Measurements from ENCODE around the gene ZNF235.
"Not testable (repeated sequence)": the region's sequence is repeated elsewhere in the genome, so short reads cannot be mapped to it uniquely, and the experiment has no call there.

ZNF235 gene

DNA sequence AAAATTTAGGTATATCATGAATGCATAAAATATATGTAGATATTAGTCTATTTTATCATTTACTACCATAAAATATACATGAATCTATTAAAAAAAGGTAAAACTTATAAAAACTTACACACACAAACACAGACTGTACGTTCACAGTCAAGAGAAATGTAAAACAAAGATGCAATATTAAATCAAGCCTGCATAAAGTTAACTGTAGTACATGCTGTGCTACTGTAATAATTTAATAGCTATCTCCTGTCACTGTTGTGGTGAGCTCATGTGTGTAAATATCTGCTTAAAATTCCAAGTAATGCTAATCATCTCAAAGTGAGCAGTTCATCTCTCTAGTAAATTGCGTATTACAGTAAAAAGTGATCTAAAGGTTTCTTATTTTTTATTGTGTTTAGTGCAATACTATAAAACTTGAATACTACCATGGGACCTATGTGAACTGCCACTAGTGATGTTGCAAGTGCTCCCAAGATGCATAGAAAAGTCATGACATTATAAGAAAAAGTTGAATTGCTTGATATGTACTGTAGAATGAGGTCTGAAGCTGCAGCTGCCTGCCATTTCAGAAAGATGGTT, 45.9 kb downstream of the ZNF235 start:
- no peak overlapping the region for H3K4me3 ChIP-seq (ENCODE audit: low read length)
- TF ChIP-seq, protein P1, sequence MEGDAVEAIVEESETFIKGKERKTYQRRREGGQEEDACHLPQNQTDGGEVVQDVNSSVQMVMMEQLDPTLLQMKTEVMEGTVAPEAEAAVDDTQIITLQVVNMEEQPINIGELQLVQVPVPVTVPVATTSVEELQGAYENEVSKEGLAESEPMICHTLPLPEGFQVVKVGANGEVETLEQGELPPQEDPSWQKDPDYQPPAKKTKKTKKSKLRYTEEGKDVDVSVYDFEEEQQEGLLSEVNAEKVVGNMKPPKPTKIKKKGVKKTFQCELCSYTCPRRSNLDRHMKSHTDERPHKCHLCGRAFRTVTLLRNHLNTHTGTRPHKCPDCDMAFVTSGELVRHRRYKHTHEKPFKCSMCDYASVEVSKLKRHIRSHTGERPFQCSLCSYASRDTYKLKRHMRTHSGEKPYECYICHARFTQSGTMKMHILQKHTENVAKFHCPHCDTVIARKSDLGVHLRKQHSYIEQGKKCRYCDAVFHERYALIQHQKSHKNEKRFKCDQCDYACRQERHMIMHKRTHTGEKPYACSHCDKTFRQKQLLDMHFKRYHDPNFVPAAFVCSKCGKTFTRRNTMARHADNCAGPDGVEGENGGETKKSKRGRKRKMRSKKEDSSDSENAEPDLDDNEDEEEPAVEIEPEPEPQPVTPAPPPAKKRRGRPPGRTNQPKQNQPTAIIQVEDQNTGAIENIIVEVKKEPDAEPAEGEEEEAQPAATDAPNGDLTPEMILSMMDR (IDR thresholded peaks at IDR 0.05; ENCODE audit: insufficient read depth, low read depth, low read length, missing control alignments) = no peak
- DNase-seq (ENCODE audit: low read depth) = no peak

DNA sequence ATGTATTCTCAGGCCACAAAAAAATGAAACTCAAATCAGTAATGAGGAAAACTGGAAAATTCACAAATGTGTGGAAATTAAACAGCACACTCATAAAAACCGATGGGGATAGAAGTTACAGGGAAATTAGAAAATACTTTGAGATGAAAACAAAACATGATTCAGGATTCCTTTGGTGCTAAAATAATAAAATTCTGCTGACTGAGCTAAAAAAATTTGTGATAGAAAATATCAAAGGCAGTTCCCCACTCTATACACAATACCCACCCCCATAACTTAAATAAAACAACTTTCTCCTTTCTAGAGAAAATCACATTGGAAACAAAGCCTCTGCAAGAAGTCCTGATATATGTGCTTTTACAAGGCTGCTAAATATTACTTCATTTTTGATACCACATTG, 46.7 kb downstream of the ZNF235 start:
- no peak for DNase-seq (ENCODE audit: low read depth)

DNA sequence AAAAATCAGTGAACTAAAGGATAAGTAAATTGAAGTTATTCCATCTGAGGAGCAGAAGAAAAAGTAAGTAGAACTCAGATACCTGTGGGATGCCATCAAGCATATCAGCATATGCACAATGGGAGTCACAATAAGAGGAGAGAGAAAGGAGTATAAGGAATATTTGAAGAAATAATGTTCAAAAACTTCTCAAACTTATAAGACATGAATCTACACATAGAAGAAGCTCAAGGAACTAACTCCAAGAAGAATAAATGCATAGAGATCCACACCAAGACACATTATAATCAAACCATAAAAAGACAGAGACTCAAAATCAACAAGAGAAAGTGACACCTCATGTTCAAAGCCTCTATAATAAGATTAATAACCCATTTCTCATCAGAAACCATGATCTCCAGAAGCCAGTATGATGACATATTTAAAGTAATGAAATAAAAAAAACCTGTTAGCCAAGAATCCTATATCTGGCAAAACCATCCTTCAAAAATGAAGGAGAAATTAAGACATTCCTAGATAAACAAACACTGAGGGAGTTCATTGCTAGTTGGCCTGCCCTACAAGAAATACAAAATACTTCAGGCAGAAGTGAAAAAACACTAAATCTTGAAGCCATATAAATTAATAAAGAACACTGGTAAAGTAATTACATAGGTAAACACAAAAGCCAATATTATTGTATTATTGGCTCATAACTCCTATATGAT, 49.0 kb downstream of the ZNF235 start:
- TF ChIP-seq, protein P1 (IDR thresholded peaks at IDR 0.05; ENCODE audit: insufficient read depth, low read depth, low read length, missing control alignments) = no peak
- DNase-seq (ENCODE audit: low read depth) = no peak
- no peak overlapping the region for H3K4me3 ChIP-seq (ENCODE audit: low read length)

More for the DNA sequence above, 46.7 kb downstream of the ZNF235 start:
- TF ChIP-seq, protein P1 (IDR thresholded peaks at IDR 0.05; ENCODE audit: insufficient read depth, low read depth, low read length, missing control alignments) = no peak
- H3K4me3 ChIP-seq (ENCODE audit: low read length) = no peak overlapping the region

DNA sequence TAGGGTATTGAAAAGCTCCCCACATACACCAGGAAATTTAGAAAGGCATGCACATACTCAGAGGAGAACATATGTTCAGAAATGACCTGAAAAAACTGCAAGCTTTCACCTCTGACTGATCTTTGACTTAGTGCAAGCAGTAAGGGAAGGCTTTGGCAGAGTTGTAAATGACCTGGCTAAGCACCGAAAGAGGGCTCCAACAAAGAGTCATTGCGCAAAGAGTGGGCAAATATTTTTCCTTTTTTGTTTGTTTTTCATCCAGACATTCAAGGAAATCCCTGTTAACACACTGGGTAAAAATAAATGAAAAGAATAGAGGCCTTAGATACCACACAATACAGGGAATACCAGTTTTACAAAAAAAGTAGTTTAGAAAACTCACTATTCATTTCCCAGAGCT, 50.3 kb downstream of the ZNF235 start:
- no peak for DNase-seq (ENCODE audit: low read depth)
- TF ChIP-seq, protein P1 (IDR thresholded peaks at IDR 0.05; ENCODE audit: insufficient read depth, low read depth, low read length, missing control alignments) = no peak
- no peak overlapping the region for H3K4me3 ChIP-seq (ENCODE audit: low read length)

DNA sequence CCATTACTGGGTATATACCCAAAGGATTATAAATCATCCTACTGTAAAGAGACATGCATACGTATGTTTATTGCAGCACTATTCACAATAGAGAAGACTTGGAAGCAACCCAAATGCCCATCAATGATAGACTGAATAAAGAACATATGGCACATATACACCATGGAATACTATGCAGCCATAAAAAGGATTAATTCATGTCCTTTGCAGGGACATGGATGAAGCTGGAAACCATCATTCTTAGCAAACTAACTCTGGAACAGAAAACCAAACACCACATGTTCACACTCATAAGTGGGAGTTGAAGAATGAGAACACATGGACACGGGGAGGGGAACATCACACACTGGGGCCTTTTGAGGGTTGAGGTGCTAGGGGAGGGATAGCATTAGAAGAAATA, 51.4 kb downstream of the ZNF235 start:
- not testable (repeated sequence) for DNase-seq (ENCODE audit: low read depth); H3K4me3 ChIP-seq (ENCODE audit: low read length)

DNA sequence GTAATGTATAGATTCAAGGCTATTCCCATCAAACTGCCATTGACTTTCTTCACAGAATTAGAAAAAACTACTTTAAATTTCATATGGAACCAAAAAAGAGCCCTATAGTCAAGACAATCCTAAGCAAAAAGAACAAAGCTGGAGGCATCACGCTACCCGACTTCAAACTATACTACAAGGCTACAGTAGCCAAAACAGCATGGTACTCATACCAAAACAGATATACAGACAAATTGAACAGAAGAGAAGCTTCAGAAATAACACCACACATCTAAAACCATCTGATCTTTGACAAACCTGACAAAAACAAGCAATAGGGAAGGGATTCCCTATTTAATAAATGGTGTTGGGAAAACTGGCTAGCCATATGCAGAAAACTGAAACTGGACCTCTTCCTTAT, 52.5 kb downstream of the ZNF235 start:
- H3K4me3 ChIP-seq (ENCODE audit: low read length); DNase-seq (ENCODE audit: low read depth): not testable (repeated sequence)

DNA sequence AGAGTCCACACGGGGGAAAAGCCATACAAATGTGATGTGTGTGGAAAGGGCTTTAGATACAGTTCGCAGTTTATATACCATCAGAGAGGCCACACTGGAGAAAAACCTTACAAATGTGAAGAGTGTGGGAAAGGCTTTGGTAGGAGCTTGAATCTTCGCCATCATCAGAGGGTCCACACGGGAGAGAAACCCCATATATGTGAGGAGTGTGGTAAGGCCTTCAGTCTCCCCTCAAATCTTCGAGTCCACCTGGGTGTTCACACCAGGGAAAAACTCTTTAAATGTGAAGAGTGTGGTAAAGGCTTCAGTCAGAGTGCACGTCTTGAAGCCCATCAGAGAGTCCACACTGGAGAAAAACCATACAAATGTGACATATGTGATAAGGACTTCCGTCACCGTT, 68.4 kb downstream of the ZNF235 start:
- DNase-seq (ENCODE audit: low read depth) = no peak
- TF ChIP-seq, protein P1 (IDR thresholded peaks at IDR 0.05; ENCODE audit: insufficient read depth, low read depth, low read length, missing control alignments) = no peak

More for the DNA sequence above, 68.4 kb downstream of the ZNF235 start:
- no peak overlapping the region for H3K4me3 ChIP-seq (ENCODE audit: low read length)
